Right lobe of liver (tissue), 4 donors: ENCODE data around the gene GPC5.

Experiments
- CTCF ChIP-seq, 4 donors: fragments of 200-600 bp in 3 of 4; fragments of 450-650 bp in 1 of 4; IDR thresholded peaks; one replicate each; pipeline versions ENCODE4 v1.5.1 to v1.8.0; 2016 to 2022; ENCODE audit warnings: antibody characterized with exemption in 4 of 4, mild to moderate bottlenecking in 2 of 4
- POLR2A ChIP-seq: fragments of 450-650 bp; IDR thresholded peaks from one replicate; pipeline ENCODE4 v1.6.1; 2017; ENCODE audit warnings: antibody characterized with exemption, mild to moderate bottlenecking
- donor health status: DM: no; HTN: no; CAD: no.
- donor health status: DM: no; HTN: no; CAD: no.
- donor health status: DM: no; HTN: yes; CAD: no.

GRCh38 chr13:92886535-92887077 is 1488.2 kb downstream of the GPC5 start:
- TF ChIP-seq CTCF (IDR thresholded peaks at IDR 0.05) (no peak), POLR2A (no peak)
